Adrenal gland (tissue), 12 donors: ENCODE data around the gene ELF1. TPM values are rescaled to one million over a fixed set of nuclear protein-coding genes. Genes with fewer than 3 reads are reported as not detected.

Experiments used
- DNase-seq, 7 donors: peaks; one replicate each; pipeline ENCODE4 v3.0.0-alpha.2; 2019 to 2020
- H3K27ac ChIP-seq, 5 donors: fragments of 200-600 bp; sonication (generic) in 4 of 5; 1 replicate in 3 of 5; 2 replicates in 2 of 5; pipeline versions ENCODE4 v1.5.1 to v1.8.0; 2016 to 2020; ENCODE audit warnings: mild to moderate bottlenecking in 1 of 5
- H3K27me3 ChIP-seq: fragments of 200-600 bp; 2 replicates; pipeline ENCODE4 v1.8.0; 2021
- H3K36me3 ChIP-seq, 2 donors: fragments of 200-600 bp; replicated peaks in 1 of 2; 1 replicate in 1 of 2; 2 replicates in 1 of 2; pipeline versions ENCODE4 v1.5.1 to v1.8.0; 2018 to 2022
- H3K4me1 ChIP-seq, 2 donors: fragments of 200-600 bp; replicated peaks in 1 of 2; 1 replicate in 1 of 2; 2 replicates in 1 of 2; pipeline versions ENCODE4 v1.5.1 to v1.8.0; 2018 to 2021
- H3K4me3 ChIP-seq, 4 donors: fragments of 200-600 bp; sonication (generic) in 3 of 4; one replicate each; pipeline ENCODE4 v1.5.1; 2016 to 2018
- H3K9me3 ChIP-seq, 3 donors: fragments of 200-600 bp; sonication (generic) in 1 of 3; replicated peaks in 1 of 3; 1 replicate in 2 of 3; 2 replicates in 1 of 3; pipeline versions ENCODE4 v1.5.1 to v1.8.0; 2016 to 2021
- CTCF ChIP-seq, 6 experiments: fragments of 450-650 bp in 4 of 6; fragments of 200-600 bp in 2 of 6; sonication (generic) in 1 of 6; IDR thresholded peaks; 1 replicate in 5 of 6; 2 replicates in 1 of 6; pipeline versions ENCODE4 v1.5.1 to v1.8.0; 2016 to 2021; ENCODE audit warnings: antibody characterized with exemption in 6 of 6, mild to moderate bottlenecking in 2 of 6, moderate library complexity in 1 of 6
- POLR2A ChIP-seq, 2 donors: fragments of 450-650 bp; IDR thresholded peaks; one replicate each; pipeline ENCODE4 v1.6.1; 2017; ENCODE audit warnings: antibody characterized with exemption in 2 of 2, mild to moderate bottlenecking in 2 of 2, moderate library complexity in 1 of 2
- WGBS, 4 donors: extraction: QIAGEN DNeasy Blood & Tissue Kit in 2 of 4; methylation state at CpG; one replicate each; pipeline versions ENCODE4 v1.1.5 to v1.1.7; 2013 to 2017; 5-methylcytosine and 5-hydroxymethylcytosine counted together
- intact Hi-C, 2 donors: fragments of 100-400 bp; cut with DNase I; formaldehyde crosslinking; loops; one replicate each; pipeline versions ENCODE4 v1.14.1 to v1.15.0; 2022 to 2023
- polyA plus RNA-seq, 3 donors: library from polyadenylated mRNA; stranded (reverse); fragments of 200-250 nt in 2 of 3; fragments of 350-450 nt in 1 of 3; fragmentation: Illumina TruSeq in 1 of 3; extraction: RNeasy Lipid Tissue Mini Kit (QIAGEN cat#74804) in 1 of 3; gene quantifications; one replicate each; pipeline ENCODE4 v1.2.3, GENCODE V29; 2013 to 2014
- total RNA-seq, 9 donors: library from RNA; depleted of rRNA in 4 of 9; stranded (reverse); fragments of >200 nt in 4 of 9; fragments of 120-200 nt in 1 of 9; fragmentation: NEBNext Ultra II Directional in 1 of 9; extraction: Animal tissue kit (Norgen Biotek cat#: 25700) in 1 of 9; gene quantifications; one replicate each; pipeline versions ENCODE4 v1.1.0 to v1.2.4, GENCODE V29; 2013 to 2023
- donor health status: healthy with polysubstance abuse.
- donor health status: Bipolar disorder and iron deficiency.
- donor health status: DM: yes; HTN: yes; CAD: no.
- donor health status: DM: no; HTN: no; CAD: no.
- donor health status: DM: no; HTN: no; CAD: no.
- donor health status: DM: yes; HTN: yes; CAD: no.

Gene ELF1
- total and polyA plus RNA-seq, 12 donors: 6.3 to 64.3 (median 51.7) TPM

- Histone ChIP-seq H3K9me3 (no peaks in the 10 kb centered on the region), H3K27ac (peak overlapping the region; percentile 97 to 99 (median 98)), H3K4me3 (peak overlapping the region; percentile 83 to 91 (median 86)), H3K27me3 (no peaks in the 10 kb centered on the region), H3K36me3 (peaks cover 0 to under 1% of the 10 kb centered on the region in 2 donors), H3K4me1 (peaks cover 52 to 70% of the 10 kb centered on the region in 2 donors)
- intact Hi-C loops: no loop called here
- WGBS, 4 donors: 0% methylated on average over 16 to 57 of the region's 57 CpGs
- TF ChIP-seq POLR2A (IDR thresholded peaks at IDR 0.05) (peak; percentile 31 to 86), CTCF (IDR thresholded peaks at IDR 0.05) (peak in 4 of 6 experiments; percentile 9 to 23 (median 16))
- DNase-seq: peak; percentile 89 to 95 (median 94)
Measured at GRCh38 chr13:41060082-41060723, 41.1 kb upstream of the ELF1 start.

DNA sequence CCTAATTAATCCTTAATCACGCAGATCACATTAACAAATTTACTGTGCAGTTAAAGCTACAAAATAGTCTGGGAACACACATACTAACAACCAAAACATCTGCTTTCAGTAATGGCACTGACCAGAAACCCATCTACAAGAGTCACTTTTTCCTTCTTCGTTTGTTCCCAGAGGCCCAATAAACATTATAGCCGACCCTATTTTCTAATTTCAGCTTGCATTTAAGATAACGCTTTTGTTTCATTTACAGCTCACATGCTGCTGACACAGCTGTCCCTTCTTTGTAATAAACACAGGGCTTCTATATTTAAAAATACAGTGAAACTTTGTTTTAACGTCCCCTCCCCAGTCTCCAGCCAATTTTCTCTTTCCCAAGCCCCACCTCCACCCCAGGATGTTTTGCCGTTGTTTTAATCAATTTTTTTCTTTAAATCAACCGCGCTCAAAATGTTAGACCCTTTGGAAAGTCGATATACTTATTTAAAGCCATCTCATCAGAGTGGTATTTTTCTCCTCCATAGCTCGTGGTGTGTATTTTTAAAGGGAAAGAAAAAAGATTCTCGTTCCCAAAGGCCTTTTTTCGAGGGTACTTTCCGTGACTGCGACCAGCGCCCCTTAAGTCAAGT lies 40.5 kb upstream of the ELF1 start:
- no peaks in the 10 kb centered on the region for H3K27me3 ChIP-seq
- H3K27ac ChIP-seq: peak overlapping the region; percentile 97 to 99 (median 98)
- no peaks in the 10 kb centered on the region for H3K9me3 ChIP-seq
- TF ChIP-seq CTCF (IDR thresholded peaks at IDR 0.05): no peak
- no peak for TF ChIP-seq POLR2A (IDR thresholded peaks at IDR 0.05)
- H3K4me3 ChIP-seq: peak overlapping the region; percentile 83 to 91 (median 86)
- no peak for DNase-seq
- peaks cover 52 to 70% of the 10 kb centered on the region in 2 donors for H3K4me1 ChIP-seq
- H3K36me3 ChIP-seq: no peaks in the 10 kb centered on the region
- intact Hi-C loops: loop anchor here in 1 of 2 donors (10.0 kb wide), 1 partner anchor 85 kb away; no protein-coding TSS in a partner anchor
- WGBS, 4 donors: 1 to 2% (median 2%) methylated on average over 15 of the region's 15 CpGs

- intact Hi-C loops: loop anchor here in 1 of 2 donors (10.0 kb wide), 1 partner anchor 84 kb away; no protein-coding TSS in a partner anchor
- TF ChIP-seq CTCF (IDR thresholded peaks at IDR 0.05) (no peak), POLR2A (IDR thresholded peaks at IDR 0.05) (peak in 1 of 2 donors; percentile 60)
- H3K27ac ChIP-seq: peak overlapping the region in 3 of 5 donors; percentile 14 to 99 (median 97)
- H3K27me3 ChIP-seq: no peaks in the 10 kb centered on the region
- peak in 2 of 7 donors; percentile 28 to 57 for DNase-seq
- peak overlapping the region in 1 of 4 donors; percentile 83 for H3K4me3 ChIP-seq
- H3K36me3 ChIP-seq: no peaks in the 10 kb centered on the region
- 75 to 80% (median 76%) methylated on average over 18 of the region's 18 CpGs for WGBS, 4 donors
- no peaks in the 10 kb centered on the region for H3K9me3 ChIP-seq
- H3K4me1 ChIP-seq: peaks cover 54 to 70% of the 10 kb centered on the region in 2 donors
Measured at GRCh38 chr13:41058295-41059070, 39.4 kb upstream of the ELF1 start.
